Measurements from ENCODE around the gene DNAJC24.

The DNAJC24 gene

DNA sequence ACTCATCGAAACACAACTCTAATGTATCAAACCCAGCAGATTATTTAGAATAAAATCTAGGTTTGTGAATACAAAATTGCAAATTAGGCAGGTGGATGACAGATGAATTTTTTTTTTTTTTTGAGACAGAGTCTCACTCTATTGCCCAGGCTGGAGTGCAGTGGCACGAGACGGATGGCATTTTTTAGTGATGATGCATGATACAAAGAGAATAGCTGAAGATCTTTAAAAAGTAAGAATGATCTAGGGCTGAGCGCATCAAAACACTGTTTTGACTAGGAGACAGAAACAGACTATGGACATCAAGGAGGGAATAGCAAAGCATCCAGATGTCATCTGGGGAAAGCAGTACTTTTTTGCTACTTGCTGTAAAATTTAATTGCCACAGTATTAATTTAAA, 76.0 kb downstream of the DNAJC24 start:
- Histone ChIP-seq H3K27ac (no peak overlapping the region), H3K4me3 (ENCODE audit: low read depth, low read length) (no peak overlapping the region), H3K36me3 (replicated peaks) (no peaks in the 10 kb centered on the region), H3K27me3 (replicated peaks) (no peaks in the 10 kb centered on the region)
- in situ Hi-C loops (cut with HindIII; ENCODE audit: low pct_ligation_motif_present, low sequenced_read_pairs), result no loop called here
- DNase-seq, result no peak
- TF ChIP-seq, protein P1, sequence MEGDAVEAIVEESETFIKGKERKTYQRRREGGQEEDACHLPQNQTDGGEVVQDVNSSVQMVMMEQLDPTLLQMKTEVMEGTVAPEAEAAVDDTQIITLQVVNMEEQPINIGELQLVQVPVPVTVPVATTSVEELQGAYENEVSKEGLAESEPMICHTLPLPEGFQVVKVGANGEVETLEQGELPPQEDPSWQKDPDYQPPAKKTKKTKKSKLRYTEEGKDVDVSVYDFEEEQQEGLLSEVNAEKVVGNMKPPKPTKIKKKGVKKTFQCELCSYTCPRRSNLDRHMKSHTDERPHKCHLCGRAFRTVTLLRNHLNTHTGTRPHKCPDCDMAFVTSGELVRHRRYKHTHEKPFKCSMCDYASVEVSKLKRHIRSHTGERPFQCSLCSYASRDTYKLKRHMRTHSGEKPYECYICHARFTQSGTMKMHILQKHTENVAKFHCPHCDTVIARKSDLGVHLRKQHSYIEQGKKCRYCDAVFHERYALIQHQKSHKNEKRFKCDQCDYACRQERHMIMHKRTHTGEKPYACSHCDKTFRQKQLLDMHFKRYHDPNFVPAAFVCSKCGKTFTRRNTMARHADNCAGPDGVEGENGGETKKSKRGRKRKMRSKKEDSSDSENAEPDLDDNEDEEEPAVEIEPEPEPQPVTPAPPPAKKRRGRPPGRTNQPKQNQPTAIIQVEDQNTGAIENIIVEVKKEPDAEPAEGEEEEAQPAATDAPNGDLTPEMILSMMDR (IDR thresholded peaks at IDR 0.05; ENCODE audit: low read depth, low read length, missing control alignments), result no peak

- H3K27ac ChIP-seq, result no peak overlapping the region
- no peaks in the 10 kb centered on the region for H3K36me3 ChIP-seq (replicated peaks)
- in situ Hi-C loops (cut with HindIII; ENCODE audit: low pct_ligation_motif_present, low sequenced_read_pairs), result no loop called here
- TF ChIP-seq, protein P1 (IDR thresholded peaks at IDR 0.05; ENCODE audit: low read depth, low read length, missing control alignments), result no peak
- H3K4me3 ChIP-seq (ENCODE audit: low read depth, low read length), result no peak overlapping the region
- no peaks in the 10 kb centered on the region for H3K27me3 ChIP-seq (replicated peaks)
- no peak for DNase-seq
Observed at GRCh38 chr11:31449040-31449439, 79.4 kb downstream of the DNAJC24 start.

DNA sequence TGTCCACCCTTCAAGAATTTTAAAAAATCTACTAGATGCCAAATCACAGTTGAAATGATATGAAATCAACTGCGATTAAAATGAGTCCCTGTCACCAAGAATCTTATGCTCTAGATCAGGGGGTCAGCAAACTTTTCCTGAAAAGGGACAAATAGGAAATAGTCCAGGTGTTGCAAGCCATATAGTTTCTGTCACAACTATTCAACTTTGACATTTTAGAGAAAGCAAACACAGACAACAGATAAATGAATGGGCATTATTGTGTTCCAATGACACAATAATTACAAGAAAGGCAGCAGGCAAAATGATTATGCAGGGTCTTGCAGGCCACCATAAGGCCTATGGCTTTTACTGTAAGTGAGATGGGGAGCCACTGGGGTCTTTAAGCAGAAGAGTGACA, 81.2 kb downstream of the DNAJC24 start:
- in situ Hi-C loops (cut with HindIII; ENCODE audit: low pct_ligation_motif_present, low sequenced_read_pairs), result no loop called here
- TF ChIP-seq, protein P1 (IDR thresholded peaks at IDR 0.05; ENCODE audit: low read depth, low read length, missing control alignments), result no peak
- DNase-seq, result no peak
- Histone ChIP-seq H3K27me3 (replicated peaks) (no peaks in the 10 kb centered on the region), H3K27ac (no peak overlapping the region), H3K36me3 (replicated peaks) (no peaks in the 10 kb centered on the region), H3K4me3 (ENCODE audit: low read depth, low read length) (no peak overlapping the region)

- Histone ChIP-seq H3K27ac (no peak overlapping the region), H3K27me3 (replicated peaks) (no peaks in the 10 kb centered on the region), H3K36me3 (replicated peaks) (no peaks in the 10 kb centered on the region), H3K4me3 (ENCODE audit: low read depth, low read length) (no peak overlapping the region)
- DNase-seq, result no peak
- TF ChIP-seq, protein P1 (IDR thresholded peaks at IDR 0.05; ENCODE audit: low read depth, low read length, missing control alignments), result no peak
- in situ Hi-C loops (cut with HindIII; ENCODE audit: low pct_ligation_motif_present, low sequenced_read_pairs), result no loop called here
Observed at GRCh38 chr11:31455177-31455576, 85.5 kb downstream of the DNAJC24 start.

DNA sequence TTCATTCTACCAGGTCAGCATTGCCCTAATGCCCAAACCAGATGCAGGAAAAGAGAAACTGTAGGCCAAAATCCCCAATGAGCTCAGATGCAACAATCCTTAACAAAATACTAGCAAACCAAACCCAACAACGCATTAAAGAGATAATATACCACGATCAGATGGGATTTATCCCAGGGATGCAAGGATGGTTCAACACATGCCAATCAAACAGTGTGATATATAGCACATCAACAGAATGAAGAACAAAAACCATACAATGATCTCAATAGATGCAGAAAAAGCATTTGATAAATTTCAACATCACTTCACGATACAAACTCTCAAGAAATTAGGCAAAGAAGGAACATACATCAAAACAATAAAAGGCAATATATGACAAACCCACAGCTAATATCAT, 94.8 kb downstream of the DNAJC24 start:
- TF ChIP-seq, protein P1 (IDR thresholded peaks at IDR 0.05; ENCODE audit: low read depth, low read length, missing control alignments), result no peak
- Histone ChIP-seq H3K36me3 (replicated peaks) (no peaks in the 10 kb centered on the region), H3K27ac (no peak overlapping the region), H3K4me3 (ENCODE audit: low read depth, low read length) (no peak overlapping the region), H3K27me3 (replicated peaks) (no peaks in the 10 kb centered on the region)
- no peak for DNase-seq
- in situ Hi-C loops (cut with HindIII; ENCODE audit: low pct_ligation_motif_present, low sequenced_read_pairs), result no loop called here

GRCh38 chr11:31474083-31474482, 104.4 kb downstream of the DNAJC24 start:
- H3K36me3 ChIP-seq (replicated peaks), result no peaks in the 10 kb centered on the region
- no peak for DNase-seq
- in situ Hi-C loops (cut with HindIII; ENCODE audit: low pct_ligation_motif_present, low sequenced_read_pairs), result no loop called here
- no peak overlapping the region for H3K4me3 ChIP-seq (ENCODE audit: low read depth, low read length)
- H3K27me3 ChIP-seq (replicated peaks), result no peaks in the 10 kb centered on the region
- TF ChIP-seq, protein P1 (IDR thresholded peaks at IDR 0.05; ENCODE audit: low read depth, low read length, missing control alignments), result no peak
- H3K27ac ChIP-seq, result no peak overlapping the region
